Naive thymus-derived CD4-positive, alpha-beta T cell (primary cell): Measurements from ENCODE around the gene PAQR6. TPM values are rescaled to one million over a fixed set of nuclear protein-coding genes. Genes with fewer than 3 reads are reported as not detected.

Experiments
- ATAC-seq: fragments of 150-1000 bp; cut with Tn5 transposase; 2 replicates; pipeline ENCODE4 v1.10.0; 2021; ENCODE audit warnings: mild to moderate bottlenecking, moderate library complexity
- CTCF ChIA-PET: fragments of 350-600 bp; sonication (Branson Sonifier 250); formaldehyde crosslinking; loops from one replicate; lab custom pipeline; 2021; ENCODE audit warnings: antibody characterized with exemption; lab: Charles Lee
- POLR2A ChIA-PET: fragments of 350-600 bp; sonication (Branson Sonifier 250); formaldehyde crosslinking; loops from one replicate; lab custom pipeline; 2021; ENCODE audit warnings: antibody characterized with exemption, inconsistent platforms; lab: Charles Lee
- DNase-seq, 9 donors: peaks; one replicate each; pipeline versions ENCODE4 v3.0.0 to v3.0.0-alpha.2; 2020 to 2022; ENCODE audit warnings: mixed read lengths in 1 of 9
- H3K27ac ChIP-seq: one replicate; pipeline ENCODE4 v1.7.0; 2013; ENCODE audit warnings: mild to moderate bottlenecking, low read depth, low read length, moderate library complexity
- H3K27me3 ChIP-seq, 2 donors: one replicate each; pipeline ENCODE4 v1.7.0; 2013; ENCODE audit warnings: low read length in 2 of 2, mild to moderate bottlenecking in 2 of 2, moderate library complexity in 2 of 2; ENCODE audit not compliant: control insufficient read depth in 2 of 2, insufficient read depth in 2 of 2
- H3K36me3 ChIP-seq, 3 experiments: 1 replicate in 2 of 3; 2 replicates in 1 of 3; pipeline ENCODE4 v1.7.0; 2013; ENCODE audit warnings: low read length in 3 of 3, mild to moderate bottlenecking in 3 of 3, moderate library complexity in 1 of 3; ENCODE audit not compliant: insufficient read depth in 3 of 3, control insufficient read depth in 2 of 3
- H3K4me1 ChIP-seq, 2 donors: one replicate each; pipeline ENCODE4 v1.7.0; 2013; ENCODE audit warnings: low read length in 2 of 2, mild to moderate bottlenecking in 2 of 2, moderate library complexity in 1 of 2; ENCODE audit not compliant: control insufficient read depth in 2 of 2, insufficient read depth in 2 of 2
- H3K4me3 ChIP-seq: 2 replicates; pipeline ENCODE4 v1.7.0; 2013; ENCODE audit warnings: mild to moderate bottlenecking, low read length
- H3K9me3 ChIP-seq, 3 experiments: 1 replicate in 2 of 3; 2 replicates in 1 of 3; pipeline ENCODE4 v1.7.0; 2013; ENCODE audit warnings: low read length in 3 of 3; ENCODE audit not compliant: control insufficient read depth in 2 of 3
- H3K27ac Mint-ChIP-seq, 9 donors: one replicate each; pipeline ENCODE4 v1.8.0; 2020 to 2022; ENCODE audit warnings: mixed read lengths in 9 of 9, mild to moderate bottlenecking in 8 of 9, moderate library complexity in 5 of 9, inconsistent platforms in 2 of 9
- H3K27me3 Mint-ChIP-seq, 5 donors: one replicate each; pipeline ENCODE4 v1.8.0; 2021 to 2022; ENCODE audit warnings: mixed read lengths in 5 of 5, mild to moderate bottlenecking in 1 of 5
- H3K36me3 Mint-ChIP-seq, 5 donors: one replicate each; pipeline ENCODE4 v1.8.0; 2020 to 2022; ENCODE audit warnings: mixed read lengths in 5 of 5, mild to moderate bottlenecking in 3 of 5, inconsistent platforms in 1 of 5
- H3K4me1 Mint-ChIP-seq, 7 donors: one replicate each; pipeline ENCODE4 v1.8.0; 2020 to 2022; ENCODE audit warnings: mixed read lengths in 7 of 7, mild to moderate bottlenecking in 3 of 7, inconsistent platforms in 1 of 7
- H3K4me3 Mint-ChIP-seq, 10 donors: one replicate each; pipeline ENCODE4 v1.8.0; 2020 to 2022; ENCODE audit warnings: mild to moderate bottlenecking in 10 of 10, mixed read lengths in 10 of 10, moderate library complexity in 6 of 10, inconsistent platforms in 2 of 10
- H3K9me3 Mint-ChIP-seq, 11 donors: one replicate each; pipeline ENCODE4 v1.8.0; 2020 to 2022; ENCODE audit warnings: mixed read lengths in 11 of 11, mild to moderate bottlenecking in 4 of 11, inconsistent platforms in 1 of 11, moderate library complexity in 1 of 11
- intact Hi-C, 2 donors: fragments of 100-400 bp; cut with micrococcal nuclease; formaldehyde crosslinking; loops; one replicate each; pipeline ENCODE4 v1.15.1; 2023
- polyA plus RNA-seq, 2 donors: library from polyadenylated mRNA; unstranded; fragments of 300-500 nt; fragmentation: Illumina TruSeq; gene quantifications; one replicate each; pipeline ENCODE4 v1.2.3, GENCODE V29; 2021
- total RNA-seq, 6 experiments: library from RNA in 5 of 6; stranded (reverse) in 5 of 6; gene quantifications; 1 replicate in 5 of 6; 2 replicates in 1 of 6; pipeline ENCODE4 v1.2.3 and lab custom pipeline; 2021 to 2026

The PAQR6 gene
- total and polyA plus RNA-seq, 7 experiments from 2014 or later, result 0.22 to 6.2 (median 2.6) TPM; not detected in 1

DNA sequence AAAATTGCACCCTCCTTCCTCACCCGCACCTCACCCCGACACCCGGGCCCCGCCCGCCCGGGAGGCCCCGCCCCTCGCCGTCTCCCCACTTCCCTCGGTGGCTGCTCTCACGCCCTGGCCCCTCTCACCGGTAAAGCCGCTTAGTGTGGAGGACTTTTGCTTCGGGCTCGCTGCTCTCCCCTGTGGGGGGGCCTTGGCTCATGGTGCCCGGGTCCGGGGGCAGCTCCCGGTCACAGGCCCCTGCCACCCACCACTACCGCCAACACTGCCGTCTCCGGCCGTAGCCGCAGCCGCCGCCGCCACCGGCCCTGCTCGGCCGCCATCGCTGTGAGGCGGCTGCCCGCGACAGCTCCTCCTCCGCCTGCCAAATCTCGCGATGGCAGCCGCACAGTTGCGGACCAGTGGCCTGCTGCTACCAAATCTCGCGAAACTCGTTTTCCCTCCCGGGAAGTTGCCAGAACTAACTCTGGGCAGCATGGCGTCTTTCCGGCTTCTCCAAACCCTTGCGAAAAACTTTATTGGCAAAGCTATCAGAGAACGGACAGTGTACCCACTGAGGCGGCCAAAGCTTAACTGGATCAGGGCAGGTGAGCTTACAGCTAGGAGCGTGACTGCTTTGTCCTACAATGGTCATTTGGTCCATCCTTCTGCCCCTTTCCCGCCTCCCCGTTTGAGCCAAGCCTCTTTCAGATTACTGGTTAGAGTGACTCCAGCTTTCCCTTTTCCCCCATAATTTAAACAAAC, 34.8 kb upstream of the PAQR6 start, which contains the start of gene SMG5:
SMG5 (minus strand) TSS at position 347 of the 744 bp plus-strand sequence; CDS start at position 202, 145 bp downstream.
- H3K27ac ChIP-seq, result peak within 1 kb of the TSS; percentile 89
- H3K27me3 ChIP-seq, result no peaks in the 10 kb centered on the region
- Mint-ChIP-seq H3K9me3 (no peaks in the 10 kb centered on the region), H3K4me3 (peak within 1 kb of the TSS; percentile 85 to 99 (median 94)), H3K27ac (peak within 1 kb of the TSS; percentile 89 to 98 (median 95)), H3K4me1 (peaks cover 29 to 51% (median 39%) of the 10 kb centered on the region in 7 donors), H3K27me3 (peaks cover 0 to 3% (median 0%) of the 10 kb centered on the region in 5 donors), H3K36me3 (peaks cover 0 to 18% (median 8%) of the 10 kb centered on the region in 5 donors)
- DNase-seq (peak; percentile 89 to 98 (median 96)), ATAC-seq (peak; percentile 95)
- H3K4me1 ChIP-seq, result peaks cover 15 to 22% of the 10 kb centered on the region in 2 donors
- no peaks in the 10 kb centered on the region for H3K9me3 ChIP-seq
- peaks cover 5 to 19% (median 11%) of the 10 kb centered on the region in 3 experiments for H3K36me3 ChIP-seq
- ChIA-PET POLR2A (interaction anchor here (0.6 to 3.8 kb wide), 19 partner anchors 9 to 600 kb away, joined by 3 to 28 read pairs (median 3); partner anchors contain the start of genes CCT3, GLMP, MEF2D and PMF1), CTCF (interaction anchor here (0.6 to 1.4 kb wide), 3 partner anchors 37 to 103 kb away, joined by 3 to 5 read pairs (median 3); partner anchors contain the start of genes CCT3 and TSACC)
- H3K4me3 ChIP-seq, result peak within 1 kb of the TSS; percentile 93
- intact Hi-C loops, result loop anchor here (1.0 to 2.0 kb wide), 12 partner anchors 13 to 485 kb away; partner anchors contain the start of genes GLMP (in 2 of the 2), KHDC4 (in 2 of the 2), LAMTOR2 (in 2 of the 2) and PRCC (in 2 of the 2)

DNA sequence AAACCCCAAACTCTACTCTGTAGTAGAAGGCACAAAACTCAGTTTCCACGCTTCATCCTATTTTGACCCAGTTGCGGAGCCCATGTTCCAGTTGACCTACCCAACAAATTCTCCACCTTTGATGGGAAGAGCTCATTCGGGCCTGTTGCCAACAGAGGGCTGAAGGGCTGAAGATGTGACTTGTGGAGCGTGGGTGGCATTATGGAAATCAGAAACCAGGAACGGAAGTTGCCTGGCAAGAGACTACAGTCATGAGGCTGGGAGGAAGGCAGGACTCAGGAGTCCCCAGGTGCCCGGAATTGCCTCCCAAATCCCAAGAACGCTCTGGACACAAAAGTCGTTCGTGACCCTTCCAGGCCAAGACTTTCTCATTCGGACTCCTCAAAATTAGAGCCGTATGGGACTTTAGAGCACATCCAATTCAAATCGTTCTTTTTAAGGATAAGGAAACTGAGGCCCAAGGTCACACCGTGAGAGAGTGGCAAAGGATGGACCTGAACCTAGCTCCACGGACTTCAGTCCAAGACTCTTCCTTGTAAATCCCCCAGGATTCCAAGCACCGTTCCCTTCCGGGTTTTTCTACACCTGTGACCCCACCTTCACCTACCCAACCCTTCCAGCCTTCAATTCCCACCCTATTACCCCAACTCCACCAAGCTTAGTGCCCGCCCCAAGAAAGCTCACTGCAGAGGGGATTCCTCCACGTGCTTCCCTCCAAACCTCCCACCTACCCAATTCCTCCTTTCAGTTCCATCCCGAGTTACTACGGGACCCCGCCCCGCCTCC, 34.0 kb upstream of the PAQR6 start:
- H3K9me3 ChIP-seq, result no peaks in the 10 kb centered on the region
- ChIA-PET POLR2A (interaction anchor here (0.5 to 3.8 kb wide), 17 partner anchors 11 to 673 kb away, joined by 3 to 28 read pairs (median 3); partner anchors contain the start of genes CCT3, GLMP, GON4L and MEF2D), CTCF (interaction anchor here (0.5 to 1.4 kb wide), 2 partner anchors 12 to 56 kb away, joined by 3 read pairs; partner anchors contain the start of genes CCT3 and TSACC)
- Mint-ChIP-seq H3K4me3 (peak overlapping the region; percentile 85 to 99 (median 94)), H3K36me3 (peaks cover 6 to 24% (median 11%) of the 10 kb centered on the region in 5 donors), H3K27me3 (peaks cover 0 to 3% (median 0%) of the 10 kb centered on the region in 5 donors), H3K4me1 (peaks cover 29 to 51% (median 40%) of the 10 kb centered on the region in 7 donors), H3K9me3 (no peaks in the 10 kb centered on the region), H3K27ac (peak overlapping the region; percentile 89 to 98 (median 94))
- DNase-seq, result peak in 1 of 9 donors; percentile 42
- no peak for ATAC-seq
- H3K27ac ChIP-seq, result peak overlapping the region; percentile 89
- H3K4me1 ChIP-seq, result peaks cover 15 to 22% of the 10 kb centered on the region in 2 donors
- H3K36me3 ChIP-seq, result peaks cover 7 to 27% (median 15%) of the 10 kb centered on the region in 3 experiments
- H3K4me3 ChIP-seq, result peak overlapping the region; percentile 93
- intact Hi-C loops, result loop anchor here (1.0 to 2.0 kb wide), 12 partner anchors 13 to 485 kb away; partner anchors contain the start of genes GLMP (in 2 of the 2), LAMTOR2 (in 2 of the 2), PRCC (in 2 of the 2) and SLC25A44 (in 2 of the 2)
- H3K27me3 ChIP-seq, result no peaks in the 10 kb centered on the region

DNA sequence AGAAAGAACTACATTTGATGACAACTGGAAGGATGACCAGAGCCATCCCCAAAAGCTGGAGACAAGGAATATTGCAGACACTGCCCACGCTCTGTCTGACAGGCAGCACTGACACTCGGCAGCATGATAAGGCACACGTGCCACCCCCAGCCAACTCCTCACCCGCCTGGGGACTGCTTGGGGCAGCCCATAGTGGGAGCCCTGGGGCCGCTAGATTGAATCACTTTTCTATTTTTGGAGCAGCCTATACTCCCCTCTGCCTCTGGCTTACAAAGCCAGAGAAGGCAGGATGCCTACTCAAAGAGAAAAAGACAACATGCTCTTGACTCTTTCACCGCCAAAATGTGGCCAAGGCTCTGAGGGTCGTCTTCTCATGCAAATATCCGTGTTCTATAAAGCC, 33.4 kb upstream of the PAQR6 start:
- peak in 4 of 9 donors; percentile 12 to 47 (median 30) for DNase-seq
- no peak for ATAC-seq
- Mint-ChIP-seq H3K9me3 (no peaks in the 10 kb centered on the region), H3K4me3 (peak overlapping the region; percentile 85 to 99 (median 94)), H3K27me3 (peaks cover 0 to 3% (median 0%) of the 10 kb centered on the region in 5 donors), H3K36me3 (peaks cover 8 to 28% (median 14%) of the 10 kb centered on the region in 5 donors), H3K4me1 (peaks cover 29 to 51% (median 40%) of the 10 kb centered on the region in 7 donors), H3K27ac (peak overlapping the region in 8 of 9 donors; percentile 61 to 95 (median 92))
- Histone ChIP-seq H3K27ac (peak overlapping the region; percentile 89), H3K4me1 (peaks cover 15 to 22% of the 10 kb centered on the region in 2 donors), H3K9me3 (no peaks in the 10 kb centered on the region), H3K4me3 (peak overlapping the region; percentile 93), H3K27me3 (no peaks in the 10 kb centered on the region), H3K36me3 (peaks cover 10 to 33% (median 21%) of the 10 kb centered on the region in 3 experiments)
- CTCF ChIA-PET, result interaction anchor here (0.5 to 1.4 kb wide), 3 partner anchors 13 to 57 kb away, joined by 3 read pairs; partner anchors contain the start of genes CCT3 and TSACC
- POLR2A ChIA-PET, result interaction anchor here (1.1 to 3.8 kb wide), 7 partner anchors 10 to 591 kb away, joined by 3 to 28 read pairs (median 5); partner anchors contain the start of genes CCT3, GON4L, PMF1 and TSACC
- intact Hi-C loops, result no loop called here

DNA sequence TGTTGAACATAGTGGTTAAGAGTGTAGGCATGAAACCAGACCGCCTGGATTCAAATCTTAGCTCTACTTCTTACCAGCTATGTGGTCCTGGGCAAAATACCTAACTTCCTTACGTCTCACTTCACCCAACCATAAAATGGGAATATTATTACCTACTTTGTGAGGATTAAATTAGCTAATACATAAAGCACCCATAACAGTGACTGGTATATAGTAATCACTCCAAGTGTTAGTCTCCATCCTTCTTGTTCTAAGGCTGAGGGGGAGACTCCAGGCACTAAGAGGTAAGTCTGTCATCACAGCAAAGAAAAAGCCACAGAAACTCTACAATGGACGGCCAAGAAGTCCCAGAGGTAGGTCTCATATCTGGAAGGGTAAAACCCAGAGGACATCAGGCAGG, 32.0 kb upstream of the PAQR6 start:
- Histone ChIP-seq H3K36me3 (peaks cover 10 to 42% (median 22%) of the 10 kb centered on the region in 3 experiments), H3K27me3 (no peaks in the 10 kb centered on the region), H3K27ac (no peak overlapping the region), H3K4me3 (no peak overlapping the region), H3K9me3 (no peaks in the 10 kb centered on the region), H3K4me1 (peaks cover 15 to 22% of the 10 kb centered on the region in 2 donors)
- ATAC-seq (no peak), DNase-seq (no peak)
- Mint-ChIP-seq H3K9me3 (no peaks in the 10 kb centered on the region), H3K27me3 (peaks cover 0 to 3% (median 0%) of the 10 kb centered on the region in 5 donors), H3K36me3 (peaks cover 8 to 35% (median 14%) of the 10 kb centered on the region in 5 donors), H3K27ac (peak overlapping the region in 1 of 9 donors; percentile 26), H3K4me1 (peaks cover 29 to 45% (median 40%) of the 10 kb centered on the region in 7 donors), H3K4me3 (peak overlapping the region in 6 of 10 donors; percentile 15 to 97 (median 48))
- ChIA-PET POLR2A (interaction anchor here (0.6 to 3.8 kb wide), 2 partner anchors 9 to 347 kb away, joined by 3 to 26 read pairs; no protein-coding TSS in a partner anchor), CTCF (interaction anchor here (0.7 to 1.2 kb wide), 3 partner anchors 9 to 55 kb away, joined by 3 read pairs; no protein-coding TSS in a partner anchor)
- intact Hi-C loops, result no loop called here

DNA sequence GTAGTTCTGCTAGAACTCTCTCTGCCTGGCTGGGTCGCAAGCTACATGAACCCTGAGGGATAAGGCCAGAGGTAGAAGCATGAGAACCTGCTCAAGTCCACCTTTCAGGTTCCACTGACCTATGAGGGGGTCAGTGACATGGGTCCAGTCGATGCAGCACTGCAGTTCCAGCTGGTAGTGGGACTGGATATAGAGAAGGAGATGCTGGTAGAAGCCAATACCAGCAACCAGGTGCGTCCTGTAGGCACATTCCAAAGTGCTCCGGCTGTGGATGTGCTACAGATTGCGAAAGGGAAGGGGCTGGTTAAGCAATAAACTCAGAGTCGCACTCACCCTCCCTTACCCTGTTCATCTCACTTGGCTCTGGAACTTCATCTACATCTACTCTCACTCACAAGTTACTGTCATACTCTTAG, 29.1 kb upstream of the PAQR6 start:
- Mint-ChIP-seq H3K27me3 (no peaks in the 10 kb centered on the region), H3K4me1 (peaks cover 16 to 27% (median 21%) of the 10 kb centered on the region in 7 donors), H3K36me3 (peaks cover 18 to 54% (median 30%) of the 10 kb centered on the region in 5 donors), H3K9me3 (peaks cover 0 to 2% (median 0%) of the 10 kb centered on the region in 11 donors), H3K4me3 (no peak overlapping the region), H3K27ac (no peak overlapping the region)
- ATAC-seq, result no peak
- H3K36me3 ChIP-seq, result peaks cover 23 to 71% (median 40%) of the 10 kb centered on the region in 3 experiments
- peaks cover 6 to 13% of the 10 kb centered on the region in 2 donors for H3K4me1 ChIP-seq
- no peak overlapping the region for H3K4me3 ChIP-seq
- no peaks in the 10 kb centered on the region for H3K9me3 ChIP-seq
- ChIA-PET CTCF (no interaction called here), POLR2A (no interaction called here)
- intact Hi-C loops, result no loop called here
- no peaks in the 10 kb centered on the region for H3K27me3 ChIP-seq
- no peak for DNase-seq
- no peak overlapping the region for H3K27ac ChIP-seq
